ENCODE results near the gene QPRT. TPM values are rescaled to one million over a fixed set of nuclear protein-coding genes. Genes with fewer than 3 reads are reported as not detected.
"Not testable (repeated sequence)": the region's sequence is repeated elsewhere in the genome, so short reads cannot be mapped to it uniquely, and the experiment has no call there.

QPRT gene
- total RNA-seq, 1 donor from 2014 or later = 85.9 TPM

- Histone ChIP-seq H3K4me1 (ENCODE audit: insufficient read depth, low read length) (peaks cover 4% of the 10 kb centered on the region), H3K27me3 (ENCODE audit: insufficient read depth, low read length) (no peaks in the 10 kb centered on the region), H3K4me2 (ENCODE audit: low read length) (no peak overlapping the region), H3K79me2 (ENCODE audit: insufficient read depth, low read length) (no peaks in the 10 kb centered on the region), H3K9ac (ENCODE audit: low read length) (no peak overlapping the region), H3K9me3 (ENCODE audit: insufficient read depth, low read depth, low read length) (no peaks in the 10 kb centered on the region), H2AFZ (ENCODE audit: low read depth, low read length) (no peak overlapping the region), H4K20me1 (ENCODE audit: insufficient read depth, low read length) (no peaks in the 10 kb centered on the region), H3K36me3 (ENCODE audit: insufficient read depth, low read length) (no peaks in the 10 kb centered on the region), H3K27ac (ENCODE audit: low read depth, low read length) (no peak overlapping the region), H3K4me3 (ENCODE audit: insufficient read depth, low read depth, low read length) (no peak overlapping the region)
- no peak overlapping the region for H3K4me3 Mint-ChIP-seq (ENCODE audit: unreplicated experiment)
- peaks cover 1% of the 10 kb centered on the region for H3K9me3 Mint-ChIP-seq (ENCODE audit: unreplicated experiment)
- H3K36me3 Mint-ChIP-seq (ENCODE audit: low read depth, unreplicated experiment) = no peaks in the 10 kb centered on the region
- H3K27me3 Mint-ChIP-seq (ENCODE audit: low read depth, unreplicated experiment) = no peaks in the 10 kb centered on the region
- TF ChIP-seq, protein P1, sequence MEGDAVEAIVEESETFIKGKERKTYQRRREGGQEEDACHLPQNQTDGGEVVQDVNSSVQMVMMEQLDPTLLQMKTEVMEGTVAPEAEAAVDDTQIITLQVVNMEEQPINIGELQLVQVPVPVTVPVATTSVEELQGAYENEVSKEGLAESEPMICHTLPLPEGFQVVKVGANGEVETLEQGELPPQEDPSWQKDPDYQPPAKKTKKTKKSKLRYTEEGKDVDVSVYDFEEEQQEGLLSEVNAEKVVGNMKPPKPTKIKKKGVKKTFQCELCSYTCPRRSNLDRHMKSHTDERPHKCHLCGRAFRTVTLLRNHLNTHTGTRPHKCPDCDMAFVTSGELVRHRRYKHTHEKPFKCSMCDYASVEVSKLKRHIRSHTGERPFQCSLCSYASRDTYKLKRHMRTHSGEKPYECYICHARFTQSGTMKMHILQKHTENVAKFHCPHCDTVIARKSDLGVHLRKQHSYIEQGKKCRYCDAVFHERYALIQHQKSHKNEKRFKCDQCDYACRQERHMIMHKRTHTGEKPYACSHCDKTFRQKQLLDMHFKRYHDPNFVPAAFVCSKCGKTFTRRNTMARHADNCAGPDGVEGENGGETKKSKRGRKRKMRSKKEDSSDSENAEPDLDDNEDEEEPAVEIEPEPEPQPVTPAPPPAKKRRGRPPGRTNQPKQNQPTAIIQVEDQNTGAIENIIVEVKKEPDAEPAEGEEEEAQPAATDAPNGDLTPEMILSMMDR (IDR thresholded peaks at IDR 0.05; ENCODE audit: insufficient read depth, low read depth, low read length) = no peak
- TF ChIP-seq EZH2 (IDR thresholded peaks at IDR 0.05; ENCODE audit: insufficient read depth, low read length) = no peak
- FAIRE-seq = no peak
- H3K27ac Mint-ChIP-seq (ENCODE audit: unreplicated experiment) = no peak overlapping the region
- H3K4me1 Mint-ChIP-seq (ENCODE audit: low read depth, unreplicated experiment) = peaks cover 7% of the 10 kb centered on the region
- peak; percentile 28 for DNase-seq (ENCODE audit: low read depth)
Observed at GRCh38 chr16:29705030-29705429, 26.1 kb downstream of the QPRT start.

- not testable (repeated sequence) for H3K36me3 ChIP-seq (ENCODE audit: insufficient read depth, low read length); H3K27me3 ChIP-seq (ENCODE audit: insufficient read depth, low read length); H3K4me2 ChIP-seq (ENCODE audit: low read length); H3K4me3 Mint-ChIP-seq (ENCODE audit: unreplicated experiment); H2AFZ ChIP-seq (ENCODE audit: low read depth, low read length); DNase-seq (ENCODE audit: low read depth); H3K27me3 Mint-ChIP-seq (ENCODE audit: low read depth, unreplicated experiment); H3K9me3 ChIP-seq (ENCODE audit: insufficient read depth, low read depth, low read length); H3K27ac ChIP-seq (ENCODE audit: low read depth, low read length); H3K36me3 Mint-ChIP-seq (ENCODE audit: low read depth, unreplicated experiment); H3K9me3 Mint-ChIP-seq (ENCODE audit: unreplicated experiment); H3K9ac ChIP-seq (ENCODE audit: low read length); H3K4me1 ChIP-seq (ENCODE audit: insufficient read depth, low read length); H3K79me2 ChIP-seq (ENCODE audit: insufficient read depth, low read length); H3K4me1 Mint-ChIP-seq (ENCODE audit: low read depth, unreplicated experiment); FAIRE-seq; H3K4me3 ChIP-seq (ENCODE audit: insufficient read depth, low read depth, low read length); H4K20me1 ChIP-seq (ENCODE audit: insufficient read depth, low read length); H3K27ac Mint-ChIP-seq (ENCODE audit: unreplicated experiment)
Observed at GRCh38 chr16:29707160-29707559, 28.2 kb downstream of the QPRT start.

GRCh38 chr16:29708917-29709600 lies 30.1 kb downstream of the QPRT start:
- Mint-ChIP-seq H3K36me3 (ENCODE audit: low read depth, unreplicated experiment) (no peaks in the 10 kb centered on the region), H3K27ac (ENCODE audit: unreplicated experiment) (peak overlapping the region; percentile 89), H3K9me3 (ENCODE audit: unreplicated experiment) (peaks cover 1% of the 10 kb centered on the region), H3K27me3 (ENCODE audit: low read depth, unreplicated experiment) (no peaks in the 10 kb centered on the region), H3K4me1 (ENCODE audit: low read depth, unreplicated experiment) (peaks cover 10% of the 10 kb centered on the region), H3K4me3 (ENCODE audit: unreplicated experiment) (peak overlapping the region; percentile 83)
- Histone ChIP-seq H3K4me2 (ENCODE audit: low read length) (no peak overlapping the region), H3K27me3 (ENCODE audit: insufficient read depth, low read length) (no peaks in the 10 kb centered on the region), H3K9me3 (ENCODE audit: insufficient read depth, low read depth, low read length) (no peaks in the 10 kb centered on the region), H2AFZ (ENCODE audit: low read depth, low read length) (no peak overlapping the region), H3K4me3 (ENCODE audit: insufficient read depth, low read depth, low read length) (no peak overlapping the region), H3K27ac (ENCODE audit: low read depth, low read length) (no peak overlapping the region), H3K36me3 (ENCODE audit: insufficient read depth, low read length) (no peaks in the 10 kb centered on the region), H4K20me1 (ENCODE audit: insufficient read depth, low read length) (no peaks in the 10 kb centered on the region), H3K79me2 (ENCODE audit: insufficient read depth, low read length) (no peaks in the 10 kb centered on the region), H3K9ac (ENCODE audit: low read length) (no peak overlapping the region), H3K4me1 (ENCODE audit: insufficient read depth, low read length) (peaks cover 6% of the 10 kb centered on the region)
- DNase-seq (ENCODE audit: low read depth) (no peak), FAIRE-seq (no peak)
- TF ChIP-seq EZH2 (IDR thresholded peaks at IDR 0.05; ENCODE audit: insufficient read depth, low read length) = no peak
- TF ChIP-seq, protein P1 (IDR thresholded peaks at IDR 0.05; ENCODE audit: insufficient read depth, low read depth, low read length) = no peak

DNA sequence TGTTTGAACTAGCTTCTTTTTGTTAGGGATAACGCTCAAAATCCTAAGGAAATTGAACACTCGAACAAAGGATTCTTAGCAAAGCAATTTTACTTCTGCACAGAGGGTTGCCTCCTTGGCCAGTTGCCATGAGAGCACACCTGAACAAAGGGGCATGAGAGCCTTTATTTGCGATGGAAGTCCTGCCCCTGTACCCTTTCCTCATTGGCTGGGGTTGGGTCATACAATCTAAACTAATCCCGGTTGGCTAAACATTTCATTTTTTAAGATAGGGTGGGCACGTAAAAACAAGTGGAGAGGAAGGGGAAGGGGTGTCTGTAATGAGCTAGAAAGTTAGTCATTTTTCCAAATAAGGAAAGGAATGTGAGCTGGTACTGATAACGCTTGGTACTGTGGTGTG lies 30.7 kb downstream of the QPRT start:
- H3K9ac ChIP-seq (ENCODE audit: low read length); H3K4me3 ChIP-seq (ENCODE audit: insufficient read depth, low read depth, low read length); H3K9me3 ChIP-seq (ENCODE audit: insufficient read depth, low read depth, low read length); H3K9me3 Mint-ChIP-seq (ENCODE audit: unreplicated experiment); H3K36me3 Mint-ChIP-seq (ENCODE audit: low read depth, unreplicated experiment); H3K79me2 ChIP-seq (ENCODE audit: insufficient read depth, low read length); H3K27me3 ChIP-seq (ENCODE audit: insufficient read depth, low read length); H3K27ac ChIP-seq (ENCODE audit: low read depth, low read length); FAIRE-seq; H3K4me1 ChIP-seq (ENCODE audit: insufficient read depth, low read length); DNase-seq (ENCODE audit: low read depth); H3K4me1 Mint-ChIP-seq (ENCODE audit: low read depth, unreplicated experiment); H3K36me3 ChIP-seq (ENCODE audit: insufficient read depth, low read length); H3K27me3 Mint-ChIP-seq (ENCODE audit: low read depth, unreplicated experiment); H4K20me1 ChIP-seq (ENCODE audit: insufficient read depth, low read length): not testable (repeated sequence)
- peak overlapping the region; percentile 68 for H3K4me2 ChIP-seq (ENCODE audit: low read length)
- H3K4me3 Mint-ChIP-seq (ENCODE audit: unreplicated experiment) = peak overlapping the region; percentile 83
- H3K27ac Mint-ChIP-seq (ENCODE audit: unreplicated experiment) = peak overlapping the region; percentile 89
- peak overlapping the region; percentile 62 for H2AFZ ChIP-seq (ENCODE audit: low read depth, low read length)
